ENCODE data around the gene NAA80.

GRCh38 chr3:50331364-50331907 is 32.2 kb upstream of the NAA80 start:
- TF ChIP-seq, protein P1, sequence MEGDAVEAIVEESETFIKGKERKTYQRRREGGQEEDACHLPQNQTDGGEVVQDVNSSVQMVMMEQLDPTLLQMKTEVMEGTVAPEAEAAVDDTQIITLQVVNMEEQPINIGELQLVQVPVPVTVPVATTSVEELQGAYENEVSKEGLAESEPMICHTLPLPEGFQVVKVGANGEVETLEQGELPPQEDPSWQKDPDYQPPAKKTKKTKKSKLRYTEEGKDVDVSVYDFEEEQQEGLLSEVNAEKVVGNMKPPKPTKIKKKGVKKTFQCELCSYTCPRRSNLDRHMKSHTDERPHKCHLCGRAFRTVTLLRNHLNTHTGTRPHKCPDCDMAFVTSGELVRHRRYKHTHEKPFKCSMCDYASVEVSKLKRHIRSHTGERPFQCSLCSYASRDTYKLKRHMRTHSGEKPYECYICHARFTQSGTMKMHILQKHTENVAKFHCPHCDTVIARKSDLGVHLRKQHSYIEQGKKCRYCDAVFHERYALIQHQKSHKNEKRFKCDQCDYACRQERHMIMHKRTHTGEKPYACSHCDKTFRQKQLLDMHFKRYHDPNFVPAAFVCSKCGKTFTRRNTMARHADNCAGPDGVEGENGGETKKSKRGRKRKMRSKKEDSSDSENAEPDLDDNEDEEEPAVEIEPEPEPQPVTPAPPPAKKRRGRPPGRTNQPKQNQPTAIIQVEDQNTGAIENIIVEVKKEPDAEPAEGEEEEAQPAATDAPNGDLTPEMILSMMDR (IDR thresholded peaks at IDR 0.05; ENCODE audit: insufficient read depth, low read depth, low read length), result no peak
- TF ChIP-seq EZH2 (IDR thresholded peaks at IDR 0.05; ENCODE audit: insufficient read depth, low read length), result no peak

Data from astrocyte (in vitro differentiated cells and primary cell).